Activated naive CD4-positive, alpha-beta T cell treated with anti-CD3 and anti-CD28 coated beads, Interleukin-2, amount 10 ng/mL, durations not matched to agents 7 days and 5 days (primary cell): ENCODE results near the gene HLA-DQB2.
"Not testable (repeated sequence)": the region's sequence is repeated elsewhere in the genome, so short reads cannot be mapped to it uniquely, and the experiment has no call there.

Source experiments
- CTCF ChIA-PET: fragments of 350-600 bp; sonication (Branson Sonifier 250); formaldehyde crosslinking; loops from one replicate; lab custom pipeline; 2021; ENCODE audit warnings: antibody characterized with exemption; lab: Charles Lee
- DNase-seq: peaks from one replicate; pipeline ENCODE4 v3.0.0-alpha.2; 2020
- H3K27ac Mint-ChIP-seq: one replicate; pipeline ENCODE4 v1.8.0; 2021; ENCODE audit warnings: mild to moderate bottlenecking, moderate library complexity, mixed read lengths
- H3K27me3 Mint-ChIP-seq: one replicate; pipeline ENCODE4 v1.8.0; 2021; ENCODE audit warnings: mild to moderate bottlenecking, mixed read lengths
- H3K36me3 Mint-ChIP-seq: one replicate; pipeline ENCODE4 v1.8.0; 2021; ENCODE audit warnings: mixed read lengths
- H3K4me1 Mint-ChIP-seq: one replicate; pipeline ENCODE4 v1.8.0; 2021; ENCODE audit warnings: mixed read lengths
- H3K4me3 Mint-ChIP-seq: one replicate; pipeline ENCODE4 v1.8.0; 2021; ENCODE audit warnings: mild to moderate bottlenecking, moderate library complexity, mixed read lengths
- H3K9me3 Mint-ChIP-seq: one replicate; pipeline ENCODE4 v1.8.0; 2021; ENCODE audit warnings: mixed read lengths

HLA-DQB2 gene

DNA sequence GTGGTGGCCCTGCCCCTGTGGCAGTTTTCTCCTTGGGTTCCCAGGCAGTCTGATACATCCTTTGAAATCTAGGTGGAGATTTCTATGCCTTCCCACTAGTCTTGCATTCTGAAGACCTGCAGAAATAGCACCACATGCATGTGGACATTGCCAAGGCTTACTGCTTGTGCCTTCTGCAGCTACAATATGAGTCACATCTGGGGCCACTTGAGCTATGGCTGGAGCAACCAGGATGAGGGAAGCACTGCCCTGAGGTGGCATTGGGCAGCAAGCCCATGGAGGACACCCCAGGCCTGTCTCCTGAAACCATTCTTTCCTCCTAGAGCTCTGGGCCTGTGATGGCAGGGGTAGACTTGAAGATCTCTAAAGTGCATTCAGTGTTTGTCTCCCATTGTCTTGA lies 15.7 kb upstream of the HLA-DQB2 start:
- Mint-ChIP-seq H3K27ac (no peak overlapping the region), H3K9me3 (peaks cover 3% of the 10 kb centered on the region), H3K27me3 (peaks cover 45% of the 10 kb centered on the region), H3K4me1 (no peaks in the 10 kb centered on the region), H3K4me3 (no peak overlapping the region), H3K36me3 (no peaks in the 10 kb centered on the region)
- no peak for DNase-seq
- CTCF ChIA-PET: no interaction called here

DNA sequence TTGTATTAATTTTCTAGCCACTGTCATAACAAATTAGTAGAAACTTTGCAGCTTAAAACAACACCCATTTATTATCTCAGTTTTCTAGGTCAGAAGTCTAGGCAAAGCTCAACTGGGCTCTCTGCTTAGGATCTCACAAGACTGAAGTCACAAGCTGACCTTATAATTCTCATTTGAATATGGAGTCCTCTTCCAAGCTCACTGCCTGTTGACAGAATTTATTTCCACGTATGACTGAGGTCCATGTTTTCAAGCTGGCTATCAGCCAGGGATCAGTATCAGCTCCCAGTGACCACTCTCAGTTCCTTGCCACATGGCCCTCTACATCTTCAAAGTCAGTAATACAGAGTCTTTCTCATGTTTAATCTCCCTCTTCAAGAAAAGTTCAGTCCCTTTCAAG lies 11.7 kb upstream of the HLA-DQB2 start:
- Mint-ChIP-seq H3K27ac (no peak overlapping the region), H3K4me1 (peaks cover 2% of the 10 kb centered on the region), H3K36me3 (no peaks in the 10 kb centered on the region), H3K27me3 (peaks cover 40% of the 10 kb centered on the region), H3K9me3 (no peaks in the 10 kb centered on the region), H3K4me3 (no peak overlapping the region)
- CTCF ChIA-PET: no interaction called here
- DNase-seq: no peak

DNA sequence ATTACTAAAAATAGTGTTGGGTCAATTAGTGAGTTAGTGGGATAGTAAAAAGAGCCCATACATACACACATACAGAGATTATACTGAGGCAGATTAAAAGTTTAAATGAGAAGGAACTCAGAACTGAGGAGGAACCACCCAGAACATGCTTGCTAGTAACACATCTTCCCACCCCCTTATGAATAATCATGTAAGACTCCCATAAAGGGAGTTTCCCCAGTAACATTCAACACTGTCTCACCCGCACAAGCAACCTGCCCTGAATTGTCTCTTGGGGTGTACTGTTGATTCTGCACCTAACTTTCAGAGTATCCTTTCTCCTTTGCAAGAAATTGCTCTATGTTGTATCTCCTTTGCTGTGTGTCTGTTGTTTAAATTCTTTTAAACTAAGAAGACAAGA lies 11.1 kb upstream of the HLA-DQB2 start:
- no peaks in the 10 kb centered on the region for H3K36me3 Mint-ChIP-seq
- H3K4me3 Mint-ChIP-seq: no peak overlapping the region
- peaks cover 37% of the 10 kb centered on the region for H3K27me3 Mint-ChIP-seq
- CTCF ChIA-PET: no interaction called here
- no peak overlapping the region for H3K27ac Mint-ChIP-seq
- H3K9me3 Mint-ChIP-seq: no peaks in the 10 kb centered on the region
- DNase-seq: no peak
- peaks cover 2% of the 10 kb centered on the region for H3K4me1 Mint-ChIP-seq

DNA sequence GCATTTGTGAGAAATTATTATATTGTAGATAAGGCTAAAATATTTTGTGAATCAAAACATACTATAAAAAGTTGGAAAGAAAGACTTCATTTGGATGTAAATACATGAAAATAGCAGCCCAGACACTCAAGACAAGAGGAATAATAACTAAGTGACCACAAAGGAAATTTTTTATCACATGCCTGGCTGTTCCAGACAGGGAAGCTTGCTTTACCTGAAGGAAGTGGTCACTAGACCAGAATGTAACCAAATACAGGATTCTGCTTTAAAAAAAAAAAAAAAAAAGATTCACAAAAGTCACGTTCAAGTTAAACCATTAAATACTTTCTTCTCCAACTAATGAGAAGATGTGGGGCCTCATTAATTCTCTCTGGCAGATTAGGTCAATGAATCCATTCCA lies 9.3 kb upstream of the HLA-DQB2 start:
- no peak for DNase-seq
- Mint-ChIP-seq H3K27ac (no peak overlapping the region), H3K4me3 (no peak overlapping the region), H3K36me3 (no peaks in the 10 kb centered on the region), H3K27me3 (peaks cover 30% of the 10 kb centered on the region), H3K9me3 (no peaks in the 10 kb centered on the region), H3K4me1 (peaks cover 2% of the 10 kb centered on the region)
- CTCF ChIA-PET: no interaction called here

DNA sequence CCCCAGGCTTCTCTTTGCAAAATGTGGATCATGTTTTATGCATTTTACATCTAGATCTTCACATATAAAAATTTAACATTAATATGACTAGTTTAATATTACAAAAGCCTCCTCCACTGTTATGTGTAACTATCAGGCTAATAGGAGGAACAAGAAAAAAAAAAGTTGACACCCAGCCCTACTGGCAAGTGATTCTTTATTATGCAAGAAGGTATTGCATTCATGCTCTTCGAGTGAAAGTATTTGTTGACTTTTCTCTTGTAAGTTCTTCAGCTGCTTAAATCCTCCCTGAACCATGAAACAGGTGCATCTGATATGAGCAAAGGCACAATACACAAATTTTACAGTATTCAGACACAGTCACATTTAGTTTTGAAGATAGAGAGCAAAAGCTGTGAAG lies 716 bp upstream of the HLA-DQB2 start:
- H3K27ac Mint-ChIP-seq: no peak overlapping the region
- H3K36me3 Mint-ChIP-seq: no peaks in the 10 kb centered on the region
- no peaks in the 10 kb centered on the region for H3K9me3 Mint-ChIP-seq
- H3K4me1 Mint-ChIP-seq: no peaks in the 10 kb centered on the region
- no peak for DNase-seq
- no peak overlapping the region for H3K4me3 Mint-ChIP-seq
- peaks cover 58% of the 10 kb centered on the region for H3K27me3 Mint-ChIP-seq
- CTCF ChIA-PET: no interaction called here

DNA sequence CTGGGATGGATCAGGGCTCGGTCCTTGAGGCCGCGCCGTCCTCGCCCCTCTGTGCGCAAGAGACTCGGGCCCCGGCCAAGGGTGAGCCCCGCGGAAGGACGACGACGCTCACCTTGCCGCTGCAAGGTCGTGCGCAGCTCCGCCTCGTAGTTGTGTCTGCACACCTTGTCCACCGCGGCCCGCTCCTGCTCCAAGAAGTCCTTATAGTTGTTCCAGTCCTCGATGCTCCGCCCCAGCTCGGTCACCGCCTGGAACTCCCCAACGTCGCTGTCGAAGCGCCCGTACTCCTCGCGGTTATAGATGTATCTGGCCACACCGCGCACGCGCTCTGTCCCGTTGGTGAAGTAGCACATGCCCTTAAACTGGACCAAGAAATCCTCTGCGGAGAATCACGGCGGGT lies 1.8 kb downstream of the HLA-DQB2 start:
- CTCF ChIA-PET: no interaction called here
- H3K4me1 Mint-ChIP-seq: no peaks in the 10 kb centered on the region
- H3K4me3 Mint-ChIP-seq: no peak overlapping the region
- no peaks in the 10 kb centered on the region for H3K9me3 Mint-ChIP-seq
- no peaks in the 10 kb centered on the region for H3K36me3 Mint-ChIP-seq
- DNase-seq: no peak
- H3K27me3 Mint-ChIP-seq: peaks cover 69% of the 10 kb centered on the region
- H3K27ac Mint-ChIP-seq: no peak overlapping the region

DNA sequence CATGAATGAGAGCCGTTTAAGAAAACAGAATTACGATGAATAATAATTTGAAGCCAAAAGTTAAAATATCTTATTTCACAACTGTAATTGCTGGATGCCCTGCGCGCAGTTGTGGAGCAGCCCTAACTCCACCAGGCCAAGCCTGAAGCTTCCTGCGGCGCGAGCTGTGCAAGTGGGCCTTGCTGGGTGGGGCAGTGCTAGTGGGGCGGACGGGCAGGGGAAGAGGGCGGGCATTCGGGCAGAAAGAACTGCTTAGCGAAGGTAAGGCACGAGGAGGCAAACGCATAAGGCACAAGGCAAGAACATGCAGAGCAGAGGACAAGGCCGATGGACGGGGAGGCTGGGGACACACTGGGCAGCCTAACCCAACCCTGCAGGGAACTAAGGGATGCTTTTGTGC lies 2.3 kb downstream of the HLA-DQB2 start:
- Mint-ChIP-seq H3K36me3 (no peaks in the 10 kb centered on the region), H3K27ac (no peak overlapping the region), H3K9me3 (no peaks in the 10 kb centered on the region), H3K4me1 (no peaks in the 10 kb centered on the region), H3K27me3 (peaks cover 67% of the 10 kb centered on the region), H3K4me3 (no peak overlapping the region)
- CTCF ChIA-PET: no interaction called here
- no peak for DNase-seq

DNA sequence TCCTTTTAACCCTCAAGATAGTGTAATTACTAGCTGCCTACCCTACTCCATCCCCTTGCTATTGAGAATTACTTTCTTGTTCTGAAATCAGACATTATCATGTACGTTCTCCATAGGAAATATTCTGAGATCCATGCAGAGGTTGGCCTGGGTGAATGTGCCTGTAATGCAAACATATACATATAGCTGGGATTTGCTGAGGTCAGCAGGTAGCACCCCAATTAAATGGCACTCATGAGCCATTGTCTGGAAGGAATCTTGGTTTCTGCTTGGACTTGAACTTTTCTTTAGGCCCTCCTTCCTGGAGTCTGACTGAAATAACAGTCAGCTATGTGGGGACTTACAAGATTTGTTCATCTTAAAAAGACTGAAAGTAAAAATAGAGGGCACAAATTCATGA lies 3.7 kb downstream of the HLA-DQB2 start:
- H3K4me3 Mint-ChIP-seq: no peak overlapping the region
- no peak overlapping the region for H3K27ac Mint-ChIP-seq
- no peaks in the 10 kb centered on the region for H3K9me3 Mint-ChIP-seq
- no peaks in the 10 kb centered on the region for H3K4me1 Mint-ChIP-seq
- no peaks in the 10 kb centered on the region for H3K36me3 Mint-ChIP-seq
- no peak for DNase-seq
- H3K27me3 Mint-ChIP-seq: peaks cover 65% of the 10 kb centered on the region
- CTCF ChIA-PET: interaction anchor here (0.7 kb wide), 1 partner anchor 26 kb away, joined by 3 read pairs; no protein-coding TSS in a partner anchor

DNA sequence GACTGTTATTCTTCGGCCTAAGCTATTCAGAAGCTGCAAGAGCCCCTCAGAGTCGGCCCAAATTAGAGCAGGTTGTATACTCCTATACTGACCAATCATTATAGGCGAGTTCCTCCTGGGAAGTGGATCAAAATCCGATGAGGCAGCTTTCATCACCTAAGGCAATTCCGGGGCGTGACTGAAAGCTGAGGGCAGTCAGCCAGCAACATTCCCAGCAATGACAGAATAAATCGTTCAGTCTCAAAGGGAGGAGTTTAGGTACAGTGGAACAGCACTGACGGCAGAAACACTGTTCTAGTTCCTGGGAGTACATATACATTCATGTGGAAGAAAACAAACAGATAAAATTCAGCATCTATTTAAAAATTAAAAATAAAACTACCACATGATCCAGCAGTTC lies 10.8 kb downstream of the HLA-DQB2 start:
- Mint-ChIP-seq H3K27me3 (peaks cover 36% of the 10 kb centered on the region), H3K27ac (no peak overlapping the region), H3K4me3 (no peak overlapping the region), H3K36me3 (no peaks in the 10 kb centered on the region), H3K9me3 (no peaks in the 10 kb centered on the region), H3K4me1 (no peaks in the 10 kb centered on the region)
- CTCF ChIA-PET: no interaction called here
- no peak for DNase-seq

DNA sequence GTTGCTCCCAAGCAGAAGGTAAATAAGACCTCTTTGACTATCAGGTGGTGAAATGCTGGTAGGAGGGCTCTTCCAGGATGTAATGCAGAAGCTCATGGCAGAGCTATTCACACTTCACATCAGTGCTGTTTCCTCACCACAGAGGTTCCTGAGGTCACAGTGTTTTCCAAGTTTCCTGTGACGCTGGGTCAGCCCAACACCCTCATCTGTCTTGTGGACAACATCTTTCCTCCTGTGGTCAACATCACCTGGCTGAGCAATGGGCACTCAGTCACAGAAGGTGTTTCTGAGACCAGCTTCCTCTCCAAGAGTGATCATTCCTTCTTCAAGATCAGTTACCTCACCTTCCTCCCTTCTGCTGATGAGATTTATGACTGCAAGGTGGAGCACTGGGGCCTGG lies 17.7 kb downstream of the HLA-DQB2 start:
- H3K9me3 Mint-ChIP-seq, DNase-seq, H3K27ac Mint-ChIP-seq, H3K4me3 Mint-ChIP-seq, H3K36me3 Mint-ChIP-seq, H3K4me1 Mint-ChIP-seq: not testable (repeated sequence)
- CTCF ChIA-PET: interaction anchor here (1.1 to 1.2 kb wide), 2 partner anchors 40 to 335 kb away, joined by 4 to 5 read pairs; no protein-coding TSS in a partner anchor
- peaks cover 42% of the 10 kb centered on the region for H3K27me3 Mint-ChIP-seq

DNA sequence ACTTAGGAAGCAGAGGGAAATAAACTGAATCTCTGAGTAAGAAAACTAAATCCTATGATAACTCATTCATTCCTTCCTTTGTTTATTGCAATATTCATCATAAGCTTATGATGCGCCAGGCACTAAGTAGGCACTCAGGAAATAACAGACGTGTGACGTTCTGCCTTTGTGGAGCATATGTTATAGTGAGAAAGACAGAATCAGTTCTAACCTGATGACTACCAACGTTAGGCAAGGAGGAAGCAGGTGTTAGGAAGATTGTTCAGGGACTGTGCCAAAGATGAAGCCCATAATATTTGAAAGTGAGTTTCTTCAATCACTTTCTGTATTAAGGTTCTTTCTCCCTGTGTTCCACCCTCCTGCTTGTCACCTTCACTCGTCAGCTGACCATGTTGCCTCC lies 18.6 kb downstream of the HLA-DQB2 start:
- DNase-seq: no peak
- Mint-ChIP-seq H3K27me3 (peaks cover 42% of the 10 kb centered on the region), H3K9me3 (no peaks in the 10 kb centered on the region), H3K27ac (no peak overlapping the region), H3K4me1 (no peaks in the 10 kb centered on the region), H3K36me3 (no peaks in the 10 kb centered on the region), H3K4me3 (no peak overlapping the region)
- CTCF ChIA-PET: interaction anchor here (1.1 kb wide), 1 partner anchor 334 kb away, joined by 5 read pairs; no protein-coding TSS in a partner anchor

DNA sequence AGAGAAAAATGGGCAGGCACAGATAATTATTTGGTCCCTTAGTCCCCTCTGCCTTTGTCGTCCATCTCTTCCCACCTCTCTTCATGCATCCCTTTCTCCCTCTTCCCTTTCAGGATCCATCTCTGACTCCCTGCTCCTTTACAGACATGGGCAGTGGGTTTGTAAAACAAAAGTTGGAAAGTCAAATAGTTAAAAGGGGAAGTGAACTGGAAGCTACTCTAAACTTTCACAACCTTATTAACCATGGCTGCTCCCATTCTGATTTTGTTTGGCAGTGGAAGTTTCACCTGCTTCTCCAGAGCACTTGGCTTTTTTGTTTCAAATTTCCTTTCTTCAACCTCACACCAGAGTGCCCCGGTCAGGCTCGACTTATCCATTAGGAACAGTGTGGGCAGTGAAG lies 21.0 kb downstream of the HLA-DQB2 start:
- Mint-ChIP-seq H3K27ac (peak overlapping the region; percentile 67), H3K4me1 (no peaks in the 10 kb centered on the region), H3K9me3 (no peaks in the 10 kb centered on the region), H3K4me3 (no peak overlapping the region), H3K27me3 (peaks cover 39% of the 10 kb centered on the region), H3K36me3 (no peaks in the 10 kb centered on the region)
- CTCF ChIA-PET: no interaction called here
- DNase-seq: no peak

DNA sequence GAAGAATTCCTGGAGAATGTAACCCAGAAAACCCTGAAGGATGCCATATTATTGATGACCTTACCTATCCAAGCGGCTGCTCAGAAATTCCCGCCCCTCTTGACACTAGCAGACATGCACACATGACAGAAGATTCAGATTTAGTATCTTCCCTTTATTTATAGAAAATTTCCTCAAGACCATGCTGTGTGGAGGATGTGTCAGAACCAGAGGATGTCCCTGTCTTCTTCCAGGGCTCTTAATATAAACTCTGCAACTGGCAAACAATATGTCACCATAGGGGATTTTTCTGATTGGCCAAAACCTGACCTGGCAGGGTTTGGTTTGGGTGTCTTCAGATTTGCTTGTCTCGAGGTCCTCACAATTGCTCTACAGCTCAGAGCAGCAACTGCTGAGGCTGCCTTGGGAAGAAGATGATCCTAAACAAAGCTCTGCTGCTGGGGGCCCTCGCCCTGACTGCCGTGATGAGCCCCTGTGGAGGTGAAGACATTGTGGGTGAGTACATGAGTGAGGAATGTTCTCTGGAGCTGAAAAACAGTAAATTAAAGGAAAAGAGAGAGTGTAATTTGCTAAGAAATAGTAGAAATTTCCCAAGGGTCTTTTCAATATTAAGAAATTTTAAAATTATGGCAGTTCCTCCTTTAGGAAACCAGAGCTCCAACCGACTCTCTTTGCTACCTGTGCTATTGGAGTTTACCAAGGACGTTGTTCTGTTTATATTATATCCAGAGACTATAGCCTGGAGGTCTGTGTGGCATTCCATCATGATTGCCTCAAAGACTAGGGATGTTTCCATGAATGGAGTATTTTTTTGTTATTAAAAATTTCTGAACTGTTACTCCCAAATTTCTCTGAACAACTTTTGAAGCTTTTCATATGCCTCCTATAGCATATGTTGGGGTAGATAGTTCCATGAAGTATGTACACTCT lies 22.0 kb downstream of the HLA-DQB2 start, which contains the start of gene HLA-DQA2:
HLA-DQA2 (plus strand) TSS at position 361 of the 930 bp plus-strand sequence; CDS start at position 414, 53 bp downstream.
- Mint-ChIP-seq H3K4me1 (no peaks in the 10 kb centered on the region), H3K9me3 (no peaks in the 10 kb centered on the region), H3K36me3 (no peaks in the 10 kb centered on the region), H3K27ac (no peak within 1 kb of the TSS), H3K27me3 (peaks cover 41% of the 10 kb centered on the region), H3K4me3 (no peak within 1 kb of the TSS)
- DNase-seq: no peak
- CTCF ChIA-PET: no interaction called here

DNA sequence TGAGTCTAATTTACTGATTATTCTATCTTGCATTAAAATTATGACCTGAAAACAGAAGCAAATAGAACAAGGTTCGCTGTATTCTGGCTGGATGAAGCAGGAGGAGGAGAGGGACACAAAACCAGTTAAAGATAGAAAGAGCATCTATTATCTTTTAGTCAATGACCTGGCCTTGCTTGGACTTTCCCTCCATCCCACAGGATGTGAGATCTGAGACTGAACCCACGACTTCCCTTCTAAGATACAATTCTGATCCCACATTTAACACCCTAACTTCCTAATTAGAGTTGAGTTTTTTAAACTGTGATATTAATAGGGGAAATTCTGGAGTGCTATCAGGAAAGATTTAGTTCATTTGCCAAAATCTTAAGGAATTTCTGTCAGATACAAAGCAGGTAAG lies 25.2 kb downstream of the HLA-DQB2 start:
- no peak overlapping the region for H3K27ac Mint-ChIP-seq
- no peak overlapping the region for H3K4me3 Mint-ChIP-seq
- H3K36me3 Mint-ChIP-seq: no peaks in the 10 kb centered on the region
- CTCF ChIA-PET: no interaction called here
- H3K9me3 Mint-ChIP-seq: no peaks in the 10 kb centered on the region
- no peaks in the 10 kb centered on the region for H3K4me1 Mint-ChIP-seq
- no peak for DNase-seq
- peaks cover 31% of the 10 kb centered on the region for H3K27me3 Mint-ChIP-seq

DNA sequence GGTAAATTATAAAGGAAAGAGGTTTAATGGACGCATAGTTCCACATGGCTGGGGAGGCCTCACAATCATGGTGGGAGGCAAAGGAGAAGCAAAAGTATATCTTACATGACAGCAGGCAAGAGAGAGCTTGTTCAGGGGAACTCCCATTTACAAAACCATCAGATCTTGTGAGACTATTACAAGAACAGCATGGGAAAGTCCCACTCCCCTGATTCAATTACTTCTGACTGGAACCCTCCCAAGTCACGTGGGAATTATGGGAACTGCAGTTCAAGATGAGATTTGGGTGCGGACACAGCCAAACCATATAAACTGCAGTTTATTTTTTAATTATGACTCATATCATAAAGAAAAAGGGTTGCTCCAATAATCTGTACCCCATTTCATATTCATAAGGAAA lies 44.5 kb downstream of the HLA-DQB2 start:
- Mint-ChIP-seq H3K4me3 (no peak overlapping the region), H3K27ac (no peak overlapping the region), H3K4me1 (no peaks in the 10 kb centered on the region), H3K9me3 (no peaks in the 10 kb centered on the region), H3K36me3 (no peaks in the 10 kb centered on the region), H3K27me3 (peaks cover 34% of the 10 kb centered on the region)
- no peak for DNase-seq
- CTCF ChIA-PET: no interaction called here
